A673 (cell line): ENCODE measurements around the gene FAM81A. TPM values are rescaled to one million over a fixed set of nuclear protein-coding genes. Genes with fewer than 3 reads are reported as not detected.

Experiments
- BruUV-seq: library from RNA; stranded (reverse); fragments of 400-500 nt; replicated peaks from 2 replicates; lab custom pipeline; 2021; lab: Mats Ljungman, UMichigan
- CTCF ChIA-PET: fragments of 300-600 bp; sonication (Branson Sonifier 250); formaldehyde crosslinking; loops from one replicate; lab custom pipeline; 2022; ENCODE audit warnings: antibody characterized with exemption; lab: Charles Lee
- POLR2A ChIA-PET: fragments of 300-600 bp; sonication (Branson Sonifier 250); formaldehyde crosslinking; loops from one replicate; lab custom pipeline; 2022; ENCODE audit warnings: antibody characterized with exemption; ENCODE audit not compliant: low non-redundant PET; lab: Charles Lee
- DNase-seq: peaks from one replicate; pipeline ENCODE4 v3.0.0-alpha.2; 2015; ENCODE audit warnings: low spot score
- H3K27ac ChIP-seq: fragments of 200-600 bp; sonication (generic); 2 replicates; pipeline ENCODE4 v1.5.1; 2016; ENCODE audit warnings: mixed run types, low read depth, mild to moderate bottlenecking, mixed read lengths, antibody characterized with exemption, low read length; ENCODE audit not compliant: poor library complexity, severe bottlenecking
- H3K27me3 ChIP-seq: fragments of 200-600 bp; sonication (generic); replicated peaks from 2 replicates; pipeline ENCODE4 v1.6.1; 2017; ENCODE audit warnings: mixed run types, low read depth, mild to moderate bottlenecking, mixed read lengths, antibody characterized with exemption, low read length; ENCODE audit not compliant: insufficient read depth, poor library complexity
- H3K36me3 ChIP-seq: fragments of 200-600 bp; sonication (generic); 2 replicates; pipeline ENCODE4 v1.6.1; 2016; ENCODE audit warnings: mixed run types, mild to moderate bottlenecking, mixed read lengths, antibody characterized with exemption, low read length; ENCODE audit not compliant: insufficient read depth, poor library complexity, severe bottlenecking
- H3K4me1 ChIP-seq: fragments of 200-600 bp; sonication (generic); 2 replicates; pipeline ENCODE4 v1.6.1; 2017; ENCODE audit warnings: mixed run types, mild to moderate bottlenecking, mixed read lengths, antibody characterized with exemption, low read length; ENCODE audit not compliant: insufficient read depth, poor library complexity, severe bottlenecking
- H3K4me3 ChIP-seq: fragments of 200-600 bp; sonication (generic); 2 replicates; pipeline ENCODE4 v1.5.1; 2016; ENCODE audit warnings: low read depth, mixed run types, mild to moderate bottlenecking, mixed read lengths, low read length; ENCODE audit not compliant: poor library complexity, severe bottlenecking
- H3K9me3 ChIP-seq: fragments of 200-600 bp; sonication (generic); 2 replicates; pipeline ENCODE4 v1.6.1; 2016; ENCODE audit warnings: mixed run types, low read depth, mild to moderate bottlenecking, mixed read lengths, antibody characterized with exemption, low read length; ENCODE audit not compliant: poor library complexity, severe bottlenecking
- CTCF ChIP-seq: fragments of 300-800, 200-600 bp; sonication (generic); conservative IDR thresholded peaks from 2 replicates; pipeline ENCODE4 v1.5.1; 2017; ENCODE audit warnings: low read depth, mild to moderate bottlenecking, antibody characterized with exemption, low read length, moderate library complexity, mixed read lengths
- EZH2 ChIP-seq: fragments of 200-600 bp; sonication (generic); IDR thresholded peaks from 2 replicates; pipeline ENCODE4 v1.6.1; 2017; ENCODE audit warnings: borderline replicate concordance, low read depth, mild to moderate bottlenecking, mixed read lengths, antibody characterized with exemption, low read length; ENCODE audit not compliant: poor library complexity, severe bottlenecking
- intact Hi-C: fragments of 100-400 bp; cut with micrococcal nuclease; formaldehyde crosslinking; loops from one replicate; pipeline ENCODE4 v1.10.0; 2022; ENCODE audit not compliant: unreplicated experiment
- total RNA-seq: library from RNA; stranded (reverse); gene quantifications from 2 replicates; pipeline ENCODE4 v1.2.3, GENCODE V29; 2021

Gene FAM81A
- total RNA-seq, 1 experiment from 2014 or later: not detected

- BruUV-seq: no TSS peak
- Histone ChIP-seq H3K27me3 (peaks cover 4% of the 10 kb centered on the region), H3K36me3 (no peaks in the 10 kb centered on the region), H3K4me1 (no peaks in the 10 kb centered on the region), H3K9me3 (no peaks in the 10 kb centered on the region), H3K4me3 (no peak overlapping the region), H3K27ac (no peak overlapping the region)
- no peak for DNase-seq
- intact Hi-C loops: no loop called here
- CTCF ChIA-PET: no interaction called here
- TF ChIP-seq CTCF (no peak), EZH2 (no peak)
- POLR2A ChIA-PET: no interaction called here
These were observed 21.2 kb upstream of the FAM81A start for GRCh38 chr15:59416816-59417215.

- ChIA-PET CTCF (no interaction called here), POLR2A (no interaction called here)
- no peak overlapping the region for H3K4me3 ChIP-seq
- H3K27me3 ChIP-seq: peaks cover 4% of the 10 kb centered on the region
- DNase-seq: no peak
- H3K27ac ChIP-seq: no peak overlapping the region
- BruUV-seq: no TSS peak
- TF ChIP-seq CTCF: no peak
- no peak for TF ChIP-seq EZH2
- H3K9me3 ChIP-seq: no peaks in the 10 kb centered on the region
- H3K4me1 ChIP-seq: no peaks in the 10 kb centered on the region
- no peaks in the 10 kb centered on the region for H3K36me3 ChIP-seq
- intact Hi-C loops: no loop called here
These were observed 18.8 kb upstream of the FAM81A start for GRCh38 chr15:59419170-59419569.

- Histone ChIP-seq H3K4me1 (no peaks in the 10 kb centered on the region), H3K36me3 (no peaks in the 10 kb centered on the region), H3K27ac (no peak overlapping the region), H3K27me3 (peaks cover 4% of the 10 kb centered on the region), H3K4me3 (no peak overlapping the region), H3K9me3 (no peaks in the 10 kb centered on the region)
- ChIA-PET CTCF (no interaction called here), POLR2A (no interaction called here)
- intact Hi-C loops: no loop called here
- no TSS peak for BruUV-seq
- TF ChIP-seq EZH2 (no peak), CTCF (no peak)
- DNase-seq: no peak
These were observed 17.9 kb upstream of the FAM81A start for GRCh38 chr15:59420108-59420507.
